Choroid plexus epithelial cell (primary cell): ENCODE measurements around the gene KCNH2.

Experiments used
- DNase-seq: peaks from one replicate; pipeline ENCODE4 v3.0.0-alpha.2; 2010; ENCODE audit warnings: low read depth
- H3K4me3 ChIP-seq: 2 replicates; pipeline ENCODE4 v1.5.1; 2011; ENCODE audit warnings: low read depth, mild to moderate bottlenecking, control low read depth, low read length, moderate library complexity
- CTCF ChIP-seq: conservative IDR thresholded peaks from 2 replicates; pipeline ENCODE4 v1.5.1; 2011; ENCODE audit warnings: low read depth, mild to moderate bottlenecking, control low read depth, inconsistent platforms, low read length, moderate library complexity

KCNH2 gene

GRCh38 chr7:150958597-150958996, 19.5 kb downstream of the KCNH2 start:
- TF ChIP-seq CTCF = no peak
- no peak for DNase-seq
- no peak overlapping the region for H3K4me3 ChIP-seq

- no peak for TF ChIP-seq CTCF
- DNase-seq = no peak
- no peak overlapping the region for H3K4me3 ChIP-seq
These were observed 20.0 kb downstream of the KCNH2 start for GRCh38 chr7:150958062-150958552.

- TF ChIP-seq CTCF = no peak
- DNase-seq = no peak
- no peak overlapping the region for H3K4me3 ChIP-seq
These were observed 20.7 kb downstream of the KCNH2 start for GRCh38 chr7:150957133-150958020.

GRCh38 chr7:150956395-150957132, 21.6 kb downstream of the KCNH2 start:
- no peak for TF ChIP-seq CTCF
- no peak overlapping the region for H3K4me3 ChIP-seq
- no peak for DNase-seq

DNA sequence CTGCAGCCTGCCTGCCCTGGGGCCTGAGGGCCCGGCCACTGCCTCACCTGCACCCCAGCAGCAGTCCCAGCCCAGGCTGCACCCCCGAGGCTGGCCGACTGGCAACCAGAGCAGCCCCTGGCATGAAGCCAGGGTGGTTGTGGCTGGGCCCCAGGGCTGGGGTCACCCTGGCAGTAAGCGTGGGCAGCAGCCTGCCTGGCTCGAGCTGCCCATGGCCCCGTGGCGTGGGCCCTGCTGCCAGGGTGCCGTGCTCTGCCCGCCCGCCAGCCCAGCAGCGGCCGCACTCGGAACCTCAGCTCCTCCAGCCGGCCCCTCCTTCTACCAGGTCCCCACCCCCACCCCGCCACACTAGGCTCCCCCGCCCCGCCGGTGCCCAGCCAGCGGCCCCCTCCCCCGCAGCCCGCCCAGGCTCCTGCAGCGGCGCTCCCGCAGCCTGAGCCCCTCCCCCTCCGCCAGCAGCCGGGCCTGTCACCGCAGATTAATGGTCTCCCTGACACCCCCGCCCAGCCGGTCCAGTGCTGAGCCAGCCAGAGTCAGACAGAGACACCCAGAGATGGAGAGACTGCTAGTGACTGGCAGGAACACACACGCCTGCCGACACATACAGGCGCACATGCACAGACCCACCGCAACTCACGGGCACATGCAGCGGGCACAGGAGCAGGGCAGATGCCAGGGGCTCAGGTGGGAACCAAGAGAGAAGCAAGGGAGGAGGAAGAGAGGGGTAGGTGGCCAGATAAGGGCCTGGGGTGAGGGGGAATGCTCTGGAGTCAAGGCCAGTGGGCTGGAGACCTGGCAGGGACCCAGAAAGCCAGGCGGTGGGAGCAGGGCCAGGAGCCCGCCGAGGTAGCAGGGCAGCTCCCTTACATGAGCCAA, 22.4 kb downstream of the KCNH2 start:
- TF ChIP-seq CTCF = no peak
- H3K4me3 ChIP-seq = no peak overlapping the region
- no peak for DNase-seq

GRCh38 chr7:150954986-150955518, 23.1 kb downstream of the KCNH2 start:
- no peak for DNase-seq
- TF ChIP-seq CTCF = no peak
- no peak overlapping the region for H3K4me3 ChIP-seq
